Heart right ventricle (tissue), 16 donors: ENCODE results near the gene SLC4A9. TPM values are rescaled to one million over a fixed set of nuclear protein-coding genes. Genes with fewer than 3 reads are reported as not detected.

Experiments
- ATAC-seq, 8 donors: fragments of 200-7000 bp; cut with Tn5 transposase; one replicate each; pipeline ENCODE4 v1.9.1; 2020; ENCODE audit warnings: mild to moderate bottlenecking in 8 of 8, moderate library complexity in 8 of 8, moderate number of reproducible peaks in 1 of 8
- DNase-seq, 2 donors: peaks; one replicate each; pipeline ENCODE4 v3.0.0-alpha.2; 2020
- H3K27ac ChIP-seq, 10 donors: fragments of 200-600 bp; sonication (generic) in 2 of 10; one replicate each; pipeline versions ENCODE4 v1.5.0 to v1.8.0; 2020 to 2022; ENCODE audit warnings: mild to moderate bottlenecking in 3 of 10
- H3K27me3 ChIP-seq, 7 donors: fragments of 200-600 bp; one replicate each; pipeline ENCODE4 v1.8.0; 2021 to 2022; ENCODE audit warnings: mild to moderate bottlenecking in 2 of 7
- H3K36me3 ChIP-seq, 9 donors: fragments of 200-600 bp; sonication (generic) in 1 of 9; one replicate each; pipeline versions ENCODE4 v1.5.0 to v1.8.0; 2020 to 2022; ENCODE audit warnings: mild to moderate bottlenecking in 2 of 9
- H3K4me1 ChIP-seq, 9 donors: fragments of 200-600 bp; sonication (generic) in 1 of 9; one replicate each; pipeline versions ENCODE4 v1.5.0 to v1.8.0; 2020 to 2022; ENCODE audit warnings: mild to moderate bottlenecking in 4 of 9
- H3K4me3 ChIP-seq, 10 donors: fragments of 200-600 bp; sonication (generic) in 2 of 10; one replicate each; pipeline versions ENCODE4 v1.5.0 to v1.8.0; 2020 to 2022; ENCODE audit warnings: mild to moderate bottlenecking in 7 of 10, moderate library complexity in 2 of 10
- H3K9me3 ChIP-seq, 11 donors: fragments of 200-600 bp in 10 of 11; sonication (generic) in 2 of 11; one replicate each; pipeline versions ENCODE4 v1.5.0 to v1.8.0; 2013 to 2022; ENCODE audit warnings: mild to moderate bottlenecking in 2 of 11, control low read depth in 1 of 11, moderate library complexity in 1 of 11
- CTCF ChIP-seq, 9 donors: fragments of 200-600 bp; sonication (generic) in 2 of 9; IDR thresholded peaks; one replicate each; pipeline versions ENCODE4 v1.5.0 to v1.8.0; 2021 to 2022; ENCODE audit warnings: antibody characterized with exemption in 9 of 9, mild to moderate bottlenecking in 5 of 9, moderate library complexity in 1 of 9
- WGBS, 2 donors: extraction: QIAGEN DNeasy Blood & Tissue Kit; methylation state at CpG; one replicate each; pipeline ENCODE4 v1.1.7; 2013; ENCODE audit warnings: inconsistent platforms in 1 of 2; 5-methylcytosine and 5-hydroxymethylcytosine counted together
- intact Hi-C, 10 donors: fragments of 100-400 bp; cut with DNase I; formaldehyde crosslinking; loops; one replicate each; pipeline versions ENCODE4 v1.11.1 to v1.14.2; 2022
- polyA plus RNA-seq, 2 donors: library from polyadenylated mRNA; stranded (reverse); fragments of 200-250 nt; gene quantifications; one replicate each; pipeline ENCODE4 v1.2.3, GENCODE V29; 2013
- total RNA-seq, 10 donors: library from RNA; stranded (reverse); fragmentation: NEBNext Ultra II Directional in 3 of 10; extraction: Animal tissue kit (Norgen Biotek cat#: 25700) in 3 of 10; gene quantifications; one replicate each; pipeline versions ENCODE4 v1.2.1 to v1.2.4, GENCODE V29; 2021 to 2023
- donor health status: Arrhythmogenic right ventricular cardiomyopathy.
- donor health status: ischemic (EF 13 %, LVEDD 7.1; RV severe dilation, severe dysfunction).
- donor health status: healthy with polysubstance abuse.
- donor health status: DM: no; HTN: yes; CAD: no.
- donor health status: DM: no; HTN: no; CAD: no.
- donor health status: ischemic (EF 25% LVEDD 6.9; RV normal size, moderate dysfunction).
- donor health status: ischemic (EF 25% LVEDD 5.7; RV mildly dilated, moderate dysfunction).
- donor health status: healthy.
- donor health status: DM: yes; HTN: yes; CAD: no.
- donor health status: Ischemic cardiomyopathy.
- donor health status: ischemic (EF 35%, LVEDD 5.7; RV mildly dilated, moderate dysfunction).
- donor health status: nonischemic (EF 11% LVEDD 7.7; RV severe dilation, severe dysfunction).
- donor health status: DM: yes; HTN: yes; CAD: no.
- donor health status: PGD.
- donor health status: ischemic (EF 29% LVEDD 5.4; RV normal size, mild dysfunction).
- donor health status: nonischemic (EF 23%, LVEDD 6.1; RV moderate dilation, normal function).

The SLC4A9 gene
- total and polyA plus RNA-seq, 12 donors, result 0.01 to 0.34 (median 0.20) TPM; not detected in 8

- H3K27me3 ChIP-seq, result no peaks in the 10 kb centered on the region
- H3K4me3 ChIP-seq, result peak overlapping the region; percentile 78 to 97 (median 88)
- H3K36me3 ChIP-seq, result peaks cover 0 to 30% (median 0%) of the 10 kb centered on the region in 9 donors
- 1 to 3% methylated on average over 35 of the region's 35 CpGs for WGBS, 2 donors
- H3K4me1 ChIP-seq, result peaks cover 19 to 71% (median 65%) of the 10 kb centered on the region in 9 donors
- TF ChIP-seq CTCF (IDR thresholded peaks at IDR 0.05), result peak; percentile 19 to 68 (median 51)
- H3K27ac ChIP-seq, result peak overlapping the region; percentile 74 to 97 (median 95)
- H3K9me3 ChIP-seq, result no peaks in the 10 kb centered on the region
- DNase-seq (peak; percentile 74 to 80), ATAC-seq (peak; percentile 51 to 71 (median 63))
- intact Hi-C loops, result loop anchor here in 8 of 10 donors (1.0 to 10.0 kb wide), 9 partner anchors 43 to 174 kb away; partner anchors contain the start of genes CYSTM1 (in 2 of the 8) and PFDN1 (in 2 of the 8)
These were observed 14.1 kb upstream of the SLC4A9 start for GRCh38 chr5:140345919-140346347.

- H3K27ac ChIP-seq, result peak within 1 kb of the TSS; percentile 74 to 97 (median 95)
- intact Hi-C loops, result loop anchor here in 8 of 10 donors (1.0 to 10.0 kb wide), 9 partner anchors 44 to 174 kb away; partner anchors contain the start of genes CYSTM1 (in 2 of the 8) and PFDN1 (in 2 of the 8)
- H3K4me3 ChIP-seq, result peak within 1 kb of the TSS; percentile 78 to 97 (median 88)
- H3K36me3 ChIP-seq, result peaks cover 0 to 24% (median 0%) of the 10 kb centered on the region in 9 donors
- H3K9me3 ChIP-seq, result no peaks in the 10 kb centered on the region
- ATAC-seq (peak; percentile 70 to 91 (median 84)), DNase-seq (peak; percentile 84 to 88)
- no peaks in the 10 kb centered on the region for H3K27me3 ChIP-seq
- 0 to 1% methylated on average over 59 to 72 of the region's 72 CpGs for WGBS, 2 donors
- peak; percentile 17 to 68 (median 47) for TF ChIP-seq CTCF (IDR thresholded peaks at IDR 0.05)
- H3K4me1 ChIP-seq, result peaks cover 19 to 68% (median 59%) of the 10 kb centered on the region in 9 donors
These were observed 13.4 kb upstream of the SLC4A9 start, which contains the start of gene HBEGF for GRCh38 chr5:140346348-140347221. Gene HBEGF, minus strand, starts transcription at chr5:140346603. Its CDS starts 275 bp downstream, at chr5:140346328.

- H3K4me1 ChIP-seq, result peaks cover 14 to 62% (median 51%) of the 10 kb centered on the region in 9 donors
- 8 to 16% methylated on average over 2 of the region's 2 CpGs for WGBS, 2 donors
- H3K27me3 ChIP-seq, result no peaks in the 10 kb centered on the region
- no peaks in the 10 kb centered on the region for H3K9me3 ChIP-seq
- intact Hi-C loops, result loop anchor here in 7 of 10 donors (1.0 to 10.0 kb wide), 9 partner anchors 45 to 175 kb away; partner anchors contain the start of genes CYSTM1 (in 2 of the 7) and PFDN1 (in 2 of the 7)
- DNase-seq (peak in 1 of 2 donors; percentile 34), ATAC-seq (peak in 5 of 8 donors; percentile 13 to 41 (median 31))
- TF ChIP-seq CTCF (IDR thresholded peaks at IDR 0.05), result no peak
- peak overlapping the region; percentile 11 to 97 (median 95) for H3K27ac ChIP-seq
- peak overlapping the region in 5 of 10 donors; percentile 87 to 97 (median 88) for H3K4me3 ChIP-seq
- peaks cover 0 to 16% (median 0%) of the 10 kb centered on the region in 9 donors for H3K36me3 ChIP-seq
These were observed 12.6 kb upstream of the SLC4A9 start for GRCh38 chr5:140347360-140347759.

- TF ChIP-seq CTCF (IDR thresholded peaks at IDR 0.05), result no peak
- peaks cover 14 to 55% (median 44%) of the 10 kb centered on the region in 9 donors for H3K4me1 ChIP-seq
- no peak for ATAC-seq
These were observed 11.9 kb upstream of the SLC4A9 start for GRCh38 chr5:140348104-140348503.

More at GRCh38 chr5:140348104-140348503, 11.9 kb upstream of the SLC4A9 start:
- 66 to 70% methylated on average over 4 of the region's 4 CpGs for WGBS, 2 donors
- H3K4me3 ChIP-seq, result no peak overlapping the region
- no peaks in the 10 kb centered on the region for H3K9me3 ChIP-seq
- intact Hi-C loops, result loop anchor here in 6 of 10 donors (5.0 to 10.0 kb wide), 5 partner anchors 46 to 176 kb away; partner anchors contain the start of genes CYSTM1 (in 2 of the 6) and PFDN1 (in 1 of the 6)
- no peak for DNase-seq
- peaks cover 0 to 14% (median 0%) of the 10 kb centered on the region in 9 donors for H3K36me3 ChIP-seq
- peak overlapping the region in 9 of 10 donors; percentile 90 to 97 (median 95) for H3K27ac ChIP-seq
- no peaks in the 10 kb centered on the region for H3K27me3 ChIP-seq
